GM23338 (cell line): Measurements from ENCODE around the gene EXOC4. TPM values are rescaled to one million over a fixed set of nuclear protein-coding genes. Genes with fewer than 3 reads are reported as not detected.
A peak's percentile ranks its signal among the peaks of the same experiment; 100 is the strongest.

ENCODE experiments used
- ATAC-seq: fragments of 200-7000 bp; cut with Tn5 transposase; 3 replicates; pipeline ENCODE4 v1.9.1; 2020
- DNase-seq: peaks from one replicate; pipeline ENCODE4 v3.0.0-alpha.2; 2015; ENCODE audit warnings: low spot score
- H2AFZ ChIP-seq: fragments of 200-600 bp; sonication (generic); 2 replicates; pipeline ENCODE4 v1.8.0; 2016; ENCODE audit warnings: antibody characterized with exemption, mild to moderate bottlenecking, moderate library complexity
- H3F3A ChIP-seq: fragments of 200-600 bp; sonication (generic); replicated peaks from 2 replicates; pipeline ENCODE4 v1.8.0; 2017; ENCODE audit warnings: antibody characterized with exemption, mixed run types, low read depth
- H3K27ac ChIP-seq: fragments of 200-600 bp; sonication (generic); 2 replicates; pipeline ENCODE4 v1.6.1; 2016; ENCODE audit warnings: low read depth
- H3K27me3 ChIP-seq: fragments of 200-600 bp; sonication (generic); 2 replicates; pipeline ENCODE4 v1.8.0; 2016; ENCODE audit warnings: mild to moderate bottlenecking, mixed run types, moderate library complexity; ENCODE audit not compliant: insufficient read depth
- H3K36me3 ChIP-seq: fragments of 200-600 bp; sonication (generic); 2 replicates; pipeline ENCODE4 v1.8.0; 2016; ENCODE audit warnings: mild to moderate bottlenecking; ENCODE audit not compliant: insufficient read depth
- H3K4me1 ChIP-seq: fragments of 200-600 bp; sonication (generic); 2 replicates; pipeline ENCODE4 v1.8.0; 2016; ENCODE audit warnings: mild to moderate bottlenecking, moderate library complexity; ENCODE audit not compliant: insufficient read depth
- H3K4me2 ChIP-seq: fragments of 200-600 bp; sonication (generic); 2 replicates; pipeline ENCODE4 v1.7.1; 2017; ENCODE audit warnings: mixed run types
- H3K4me3 ChIP-seq: fragments of 200-600 bp; sonication (generic); 2 replicates; pipeline ENCODE4 v1.6.1; 2016; ENCODE audit warnings: mixed run types
- H3K79me2 ChIP-seq: fragments of 200-600 bp; sonication (generic); replicated peaks from 2 replicates; pipeline ENCODE4 v1.8.0; 2017; ENCODE audit warnings: mild to moderate bottlenecking; ENCODE audit not compliant: insufficient read depth
- H3K9me2 ChIP-seq: fragments of 200-600 bp; sonication (generic); 2 replicates; pipeline ENCODE4 v1.8.0; 2017; ENCODE audit not compliant: insufficient read depth
- H4K20me1 ChIP-seq: fragments of 200-600 bp; sonication (generic); replicated peaks from 2 replicates; pipeline ENCODE4 v1.8.0; 2017; ENCODE audit warnings: mild to moderate bottlenecking; ENCODE audit not compliant: insufficient read depth
- H3K27ac Mint-ChIP-seq: 2 replicates; pipeline ENCODE4 v1.8.0; 2020; ENCODE audit warnings: inconsistent platforms, mild to moderate bottlenecking, moderate library complexity, mixed read lengths
- H3K27me3 Mint-ChIP-seq: 3 replicates; pipeline ENCODE4 v1.8.0; 2022; ENCODE audit warnings: low read depth, mild to moderate bottlenecking, moderate library complexity, mixed read lengths, inconsistent platforms; ENCODE audit not compliant: insufficient read depth, poor library complexity
- H3K36me3 Mint-ChIP-seq: 3 replicates; pipeline ENCODE4 v1.8.0; 2021; ENCODE audit warnings: low read depth, mild to moderate bottlenecking, inconsistent platforms, moderate library complexity, mixed read lengths
- H3K4me1 Mint-ChIP-seq: 3 replicates; pipeline ENCODE4 v1.8.0; 2020; ENCODE audit warnings: mild to moderate bottlenecking, inconsistent platforms, mixed read lengths
- H3K4me3 Mint-ChIP-seq: 3 replicates; pipeline ENCODE4 v1.8.0; 2021; ENCODE audit warnings: moderate library complexity, mild to moderate bottlenecking, inconsistent platforms, mixed read lengths
- H3K9me3 Mint-ChIP-seq: 3 replicates; pipeline ENCODE4 v1.8.0; 2020; ENCODE audit warnings: moderate library complexity, mild to moderate bottlenecking, inconsistent platforms, mixed read lengths
- CTCF ChIP-seq, 2 experiments: fragments of 200-600 bp in 1 of 2; sonication (generic) in 1 of 2; conservative IDR thresholded peaks; 2 replicates each; pipeline versions ENCODE4 v1.5.1 to v1.6.1; 2016 to 2017; ENCODE audit warnings: antibody characterized with exemption in 2 of 2, low read depth in 2 of 2, mild to moderate bottlenecking in 2 of 2, moderate library complexity in 1 of 2
- EZH2 ChIP-seq: fragments of 200-600 bp; sonication (generic); IDR thresholded peaks from one replicate; pipeline ENCODE4 v1.8.0; 2017; ENCODE audit warnings: antibody characterized with exemption, mild to moderate bottlenecking, low read depth; ENCODE audit not compliant: unreplicated experiment
- EZH2phosphoT487 ChIP-seq: fragments of 200-600 bp; sonication (generic); IDR thresholded peaks from one replicate; pipeline ENCODE4 v1.8.1; 2018; ENCODE audit warnings: antibody characterized with exemption; ENCODE audit not compliant: unreplicated experiment
- JUNB ChIP-seq: IDR thresholded peaks from one replicate; pipeline ENCODE4 v1.6.1; 2016; ENCODE audit warnings: antibody characterized with exemption; ENCODE audit not compliant: unreplicated experiment
- NANOG ChIP-seq: IDR thresholded peaks from 2 replicates; pipeline ENCODE4 v1.6.1; 2016; ENCODE audit warnings: antibody characterized with exemption, borderline replicate concordance
- POLR2AphosphoS5 ChIP-seq: IDR thresholded peaks from 2 replicates; pipeline ENCODE4 v1.6.1; 2016; ENCODE audit warnings: antibody characterized with exemption, low read depth
- REST ChIP-seq: IDR thresholded peaks from one replicate; pipeline ENCODE4 v1.6.1; 2018; ENCODE audit warnings: antibody characterized with exemption; ENCODE audit not compliant: unreplicated experiment
- STAT1 ChIP-seq: IDR thresholded peaks from one replicate; pipeline ENCODE4 v1.6.1; 2016; ENCODE audit warnings: antibody characterized with exemption; ENCODE audit not compliant: unreplicated experiment
- ZNF114 ChIP-seq: fragments of 250-450 bp; sonication (Bioruptor Pico); IDR thresholded peaks from 2 replicates; pipeline ENCODE4 v1.5.0; 2020; ENCODE audit warnings: mild to moderate bottlenecking, moderate library complexity
- ZNF331 ChIP-seq: fragments of 250-450 bp; sonication (Bioruptor Pico); IDR thresholded peaks from 2 replicates; pipeline ENCODE4 v1.5.0; 2020; ENCODE audit warnings: low read depth, mild to moderate bottlenecking, moderate library complexity
- polyA plus RNA-seq: library from polyadenylated mRNA; unstranded; fragments of >200 nt; fragmentation: Nextera tagmentation; extraction: Ambion mirVana; gene quantifications from 2 replicates; pipeline ENCODE4 v1.2.1, GENCODE V29; 2016
- total RNA-seq: library from RNA; depleted of rRNA; stranded (reverse); fragments of >200 nt; shearing (Covaris generic); gene quantifications from 2 replicates; pipeline ENCODE4 v1.2.3, GENCODE V29; 2014

EXOC4 gene
- total and polyA plus RNA-seq, 2 experiments from 2014 or later, result 37.5 to 52.7 TPM

GRCh38 chr7:133679977-133680376, 427.1 kb downstream of the EXOC4 start:
- TF ChIP-seq STAT1 (no peak), JUNB (no peak), CTCF (conservative IDR thresholded peaks at IDR 0.05; ENCODE audit: low read depth in 2 of 2) (no peak), NANOG (no peak), ZNF114 (no peak), ZNF331 (CRISPR knock-in tag) (no peak)
- H3F3A ChIP-seq, result no peaks in the 10 kb centered on the region
- no peaks in the 10 kb centered on the region for H4K20me1 ChIP-seq
- H3K4me3 ChIP-seq, result no peak overlapping the region
- H2AFZ ChIP-seq, result no peak overlapping the region
- H3K36me3 ChIP-seq, result no peaks in the 10 kb centered on the region
- no peaks in the 10 kb centered on the region for H3K9me2 ChIP-seq
- H3K4me2 ChIP-seq, result no peak overlapping the region
- H3K4me1 ChIP-seq, result peaks cover 15% of the 10 kb centered on the region
- Mint-ChIP-seq H3K4me3 (no peak overlapping the region), H3K27me3 (no peaks in the 10 kb centered on the region), H3K36me3 (no peaks in the 10 kb centered on the region), H3K9me3 (no peaks in the 10 kb centered on the region), H3K27ac (no peak overlapping the region), H3K4me1 (peaks cover 26% of the 10 kb centered on the region)
- no peaks in the 10 kb centered on the region for H3K79me2 ChIP-seq
- DNase-seq (no peak), ATAC-seq (no peak)
- H3K27ac ChIP-seq, result no peak overlapping the region
- no peaks in the 10 kb centered on the region for H3K27me3 ChIP-seq

- Mint-ChIP-seq H3K36me3 (no peaks in the 10 kb centered on the region), H3K27ac (no peak overlapping the region; the same call in 1 of the 2 replicates)
- ATAC-seq, result no peak
- no peak for TF ChIP-seq EZH2
- no peak for TF ChIP-seq CTCF (conservative IDR thresholded peaks at IDR 0.05; ENCODE audit: low read depth in 2 of 2)
- no peak for TF ChIP-seq JUNB
- no peak for TF ChIP-seq STAT1
- TF ChIP-seq POLR2AphosphoS5, result no peak
- no peak for TF ChIP-seq EZH2phosphoT487
- TF ChIP-seq REST, result no peak
Observed at GRCh38 chr7:133681529-133681928, 428.7 kb downstream of the EXOC4 start.

More at GRCh38 chr7:133681529-133681928, 428.7 kb downstream of the EXOC4 start:
- Histone ChIP-seq H3K79me2 (no peaks in the 10 kb centered on the region), H3K4me2 (no peak overlapping the region), H3K4me1 (peaks cover 13% of the 10 kb centered on the region), H3K27ac (0 out of 2 replicates have a peak overlapping the region, but pooled peaks have one; percentile 4), H2AFZ (no peak overlapping the region), H3K9me2 (no peaks in the 10 kb centered on the region), H3K36me3 (no peaks in the 10 kb centered on the region), H3K27me3 (no peaks in the 10 kb centered on the region), H4K20me1 (no peaks in the 10 kb centered on the region), H3K4me3 (no peak overlapping the region), H3F3A (no peaks in the 10 kb centered on the region)
- Mint-ChIP-seq H3K4me1 (peaks cover 23% of the 10 kb centered on the region), H3K27me3 (no peaks in the 10 kb centered on the region), H3K9me3 (no peaks in the 10 kb centered on the region), H3K4me3 (no peak overlapping the region)
- DNase-seq, result no peak
